Stimulated activated CD4-positive, alpha-beta T cell treated with anti-CD3 and anti-CD28 coated beads, Interleukin-1b, Interleukin-23, amount 100 ng/mL, for 48 hours (primary cell): ENCODE data around the gene KRTAP19-2.
"Not testable (repeated sequence)": the region's sequence is repeated elsewhere in the genome, so short reads cannot be mapped to it uniquely, and the experiment has no call there.

ENCODE experiments used
- DNase-seq: peaks from one replicate; pipeline ENCODE4 v3.0.0-alpha.2; 2020

Gene KRTAP19-2

GRCh38 chr21:30487336-30487735 lies at the start of gene KRTAP19-2:
Gene KRTAP19-2, minus strand, starts transcription at chr21:30487436. Its CDS starts 88 bp downstream, at chr21:30487348.
- DNase-seq: no peak

GRCh38 chr21:30518876-30519275 lies 31.6 kb upstream of the KRTAP19-2 start:
- DNase-seq: no peak

- DNase-seq: no peak
Measured at GRCh38 chr21:30515681-30516080, 28.4 kb upstream of the KRTAP19-2 start.

GRCh38 chr21:30505621-30506205 lies 18.5 kb upstream of the KRTAP19-2 start:
- DNase-seq: not testable (repeated sequence)

- no peak for DNase-seq
Measured at GRCh38 chr21:30502041-30502440, 14.8 kb upstream of the KRTAP19-2 start, which contains the start of gene KRTAP19-5. Gene KRTAP19-5, minus strand, starts transcription at chr21:30502141. Its CDS starts 51 bp downstream, at chr21:30502090.

GRCh38 chr21:30497065-30497464 lies 9.8 kb upstream of the KRTAP19-2 start, which contains the start of gene KRTAP19-4:
Gene KRTAP19-4, minus strand, starts transcription at chr21:30497165. Its CDS starts 55 bp downstream, at chr21:30497110.
- DNase-seq: no peak

GRCh38 chr21:30491963-30492428 lies 4.8 kb upstream of the KRTAP19-2 start, which contains the start of gene KRTAP19-3:
Gene KRTAP19-3, minus strand, starts transcription at chr21:30492013. Its CDS starts 56 bp downstream, at chr21:30491957.
- DNase-seq: no peak

- no peak for DNase-seq
Measured at GRCh38 chr21:30486180-30486579, 1.1 kb downstream of the KRTAP19-2 start.

- DNase-seq: no peak
Measured at GRCh38 chr21:30482130-30482529, 5.1 kb downstream of the KRTAP19-2 start.

GRCh38 chr21:30480145-30480544 lies 7.1 kb downstream of the KRTAP19-2 start, which contains the start of gene KRTAP19-1:
Gene KRTAP19-1, minus strand, starts transcription at chr21:30480367. Its CDS starts 50 bp downstream, at chr21:30480317.
- DNase-seq: no peak

- DNase-seq: no peak
Measured at GRCh38 chr21:30479259-30479658, 8.0 kb downstream of the KRTAP19-2 start.

- DNase-seq: no peak
Measured at GRCh38 chr21:30478004-30478403, 9.2 kb downstream of the KRTAP19-2 start.

GRCh38 chr21:30468900-30469714 lies 18.1 kb downstream of the KRTAP19-2 start:
- no peak for DNase-seq

GRCh38 chr21:30463713-30464112 lies 23.5 kb downstream of the KRTAP19-2 start:
- DNase-seq: no peak

- no peak for DNase-seq
Measured at GRCh38 chr21:30448514-30448913, 38.7 kb downstream of the KRTAP19-2 start.

GRCh38 chr21:30447056-30447455 lies 40.2 kb downstream of the KRTAP19-2 start:
- no peak for DNase-seq

GRCh38 chr21:30444204-30444603 lies 43.0 kb downstream of the KRTAP19-2 start:
- no peak for DNase-seq

- DNase-seq: no peak
Measured at GRCh38 chr21:30443226-30443625, 44.0 kb downstream of the KRTAP19-2 start.

- DNase-seq: no peak
Measured at GRCh38 chr21:30439975-30440374, 47.3 kb downstream of the KRTAP19-2 start, which contains the start of gene KRTAP15-1. Gene KRTAP15-1, plus strand, starts transcription at chr21:30440275. Its CDS starts 53 bp downstream, at chr21:30440328.
